NB4 (cell line): ENCODE measurements around the gene HTR4.

Experiments
- DNase-seq: peaks from one replicate; pipeline ENCODE4 v3.0.0; 2010; ENCODE audit warnings: low read depth
- H3K4me3 ChIP-seq: one replicate; pipeline ENCODE4 v1.5.1; 2011; ENCODE audit warnings: mild to moderate bottlenecking, low read depth, low read length, moderate library complexity
- CTCF ChIP-seq: IDR thresholded peaks from one replicate; pipeline ENCODE4 v1.5.1; 2012; ENCODE audit warnings: low read depth, low read length
- MAX ChIP-seq: IDR thresholded peaks from 2 replicates; pipeline ENCODE4 v1.6.1; 2011; ENCODE audit warnings: low read depth, low read length
- MYC ChIP-seq: IDR thresholded peaks from 2 replicates; pipeline ENCODE4 v1.6.1; 2011; ENCODE audit warnings: low read depth, low read length
- POLR2A ChIP-seq: IDR thresholded peaks from 2 replicates; pipeline ENCODE4 v1.6.1; 2011; ENCODE audit warnings: mild to moderate bottlenecking; ENCODE audit not compliant: insufficient read length; ENCODE audit errors: extremely low read depth

HTR4 gene

GRCh38 chr5:148523139-148523538 is 131.2 kb downstream of the HTR4 start:
- H3K4me3 ChIP-seq: no peak overlapping the region
- DNase-seq: no peak
- TF ChIP-seq MYC (no peak), MAX (no peak), CTCF (no peak), POLR2A (no peak)

- DNase-seq: no peak
- no peak for TF ChIP-seq POLR2A
- no peak for TF ChIP-seq MAX
- TF ChIP-seq MYC: no peak
- no peak for TF ChIP-seq CTCF
- H3K4me3 ChIP-seq: no peak overlapping the region
Observed at GRCh38 chr5:148515460-148515859, 138.9 kb downstream of the HTR4 start.

GRCh38 chr5:148514344-148514743 is 140.0 kb downstream of the HTR4 start:
- no peak overlapping the region for H3K4me3 ChIP-seq
- no peak for DNase-seq
- TF ChIP-seq CTCF: no peak
- TF ChIP-seq POLR2A: no peak
- TF ChIP-seq MYC: no peak
- TF ChIP-seq MAX: no peak

GRCh38 chr5:148512498-148512897 is 141.8 kb downstream of the HTR4 start:
- no peak for DNase-seq
- H3K4me3 ChIP-seq: no peak overlapping the region
- TF ChIP-seq POLR2A: no peak
- TF ChIP-seq MYC: no peak
- TF ChIP-seq CTCF: no peak
- TF ChIP-seq MAX: no peak

- no peak overlapping the region for H3K4me3 ChIP-seq
- TF ChIP-seq MYC (no peak), MAX (no peak), CTCF (no peak), POLR2A (no peak)
- no peak for DNase-seq
Observed at GRCh38 chr5:148511810-148512347, 142.4 kb downstream of the HTR4 start.

GRCh38 chr5:148509893-148510292 is 144.4 kb downstream of the HTR4 start:
- H3K4me3 ChIP-seq: no peak overlapping the region
- no peak for TF ChIP-seq MAX
- no peak for TF ChIP-seq MYC
- TF ChIP-seq POLR2A: no peak
- no peak for TF ChIP-seq CTCF
- DNase-seq: peak; percentile 3
